PFSK-1 (cell line): ENCODE data around the gene PFKP.

ENCODE experiments used
- FOXP2 ChIP-seq: optimal IDR thresholded peaks from 2 replicates; pipeline ENCODE3; 2011; ENCODE audit warnings: borderline replicate concordance, control low read depth, inconsistent platforms; ENCODE audit not compliant: insufficient read depth; ENCODE audit errors: extremely low read length, extremely low read depth
- POLR2AphosphoS5 ChIP-seq: IDR thresholded peaks from 2 replicates; pipeline ENCODE4 v1.6.1; 2012; ENCODE audit warnings: low read depth, mild to moderate bottlenecking, control low read depth, low read length, moderate library complexity
- SIN3A ChIP-seq: IDR thresholded peaks from 2 replicates; pipeline ENCODE4 v1.6.1; 2012; ENCODE audit warnings: mild to moderate bottlenecking, low read length, moderate library complexity, borderline replicate concordance; ENCODE audit not compliant: insufficient read depth
- TAF1 ChIP-seq: IDR thresholded peaks from 2 replicates; pipeline ENCODE4 v1.6.1; 2012; ENCODE audit warnings: low read length, control low read depth, borderline replicate concordance; ENCODE audit not compliant: insufficient read depth
- TF ChIP-seq, protein P1 (sequence below), 2 experiments: IDR thresholded peaks; 2 replicates each; pipeline versions ENCODE4 v1.6.1 to v1.8.0; 2011 to 2012; ENCODE audit warnings: low read depth in 2 of 2, low read length in 2 of 2, control low read depth in 1 of 2, inconsistent platforms in 1 of 2, mild to moderate bottlenecking in 1 of 2, moderate library complexity in 1 of 2; ENCODE audit not compliant: insufficient read depth in 1 of 2

DNA sequence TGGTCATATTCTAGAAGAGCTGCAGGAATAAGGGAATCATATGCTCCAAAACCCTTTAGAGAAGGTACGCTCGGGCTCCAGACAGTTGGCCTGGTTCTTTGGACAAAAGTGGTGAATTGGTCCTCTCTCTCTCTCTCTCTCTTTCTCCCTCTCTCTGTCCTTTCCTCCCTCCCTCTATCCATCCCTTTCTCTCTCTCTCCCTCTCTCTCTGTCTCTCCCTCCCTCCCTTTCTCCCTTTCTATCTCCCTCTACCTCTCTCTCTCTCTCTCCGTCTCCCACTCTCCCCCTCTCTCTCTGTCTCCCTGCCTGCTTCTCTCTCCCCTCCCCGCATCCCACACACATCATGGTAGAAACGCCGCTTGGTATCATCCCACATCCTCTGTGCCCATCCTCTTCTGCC, 19.8 kb upstream of the PFKP start:
- TF ChIP-seq POLR2AphosphoS5, result no peak
- TF ChIP-seq TAF1, result no peak
- TF ChIP-seq, protein P1, sequence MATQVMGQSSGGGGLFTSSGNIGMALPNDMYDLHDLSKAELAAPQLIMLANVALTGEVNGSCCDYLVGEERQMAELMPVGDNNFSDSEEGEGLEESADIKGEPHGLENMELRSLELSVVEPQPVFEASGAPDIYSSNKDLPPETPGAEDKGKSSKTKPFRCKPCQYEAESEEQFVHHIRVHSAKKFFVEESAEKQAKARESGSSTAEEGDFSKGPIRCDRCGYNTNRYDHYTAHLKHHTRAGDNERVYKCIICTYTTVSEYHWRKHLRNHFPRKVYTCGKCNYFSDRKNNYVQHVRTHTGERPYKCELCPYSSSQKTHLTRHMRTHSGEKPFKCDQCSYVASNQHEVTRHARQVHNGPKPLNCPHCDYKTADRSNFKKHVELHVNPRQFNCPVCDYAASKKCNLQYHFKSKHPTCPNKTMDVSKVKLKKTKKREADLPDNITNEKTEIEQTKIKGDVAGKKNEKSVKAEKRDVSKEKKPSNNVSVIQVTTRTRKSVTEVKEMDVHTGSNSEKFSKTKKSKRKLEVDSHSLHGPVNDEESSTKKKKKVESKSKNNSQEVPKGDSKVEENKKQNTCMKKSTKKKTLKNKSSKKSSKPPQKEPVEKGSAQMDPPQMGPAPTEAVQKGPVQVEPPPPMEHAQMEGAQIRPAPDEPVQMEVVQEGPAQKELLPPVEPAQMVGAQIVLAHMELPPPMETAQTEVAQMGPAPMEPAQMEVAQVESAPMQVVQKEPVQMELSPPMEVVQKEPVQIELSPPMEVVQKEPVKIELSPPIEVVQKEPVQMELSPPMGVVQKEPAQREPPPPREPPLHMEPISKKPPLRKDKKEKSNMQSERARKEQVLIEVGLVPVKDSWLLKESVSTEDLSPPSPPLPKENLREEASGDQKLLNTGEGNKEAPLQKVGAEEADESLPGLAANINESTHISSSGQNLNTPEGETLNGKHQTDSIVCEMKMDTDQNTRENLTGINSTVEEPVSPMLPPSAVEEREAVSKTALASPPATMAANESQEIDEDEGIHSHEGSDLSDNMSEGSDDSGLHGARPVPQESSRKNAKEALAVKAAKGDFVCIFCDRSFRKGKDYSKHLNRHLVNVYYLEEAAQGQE (IDR thresholded peaks at IDR 0.05; ENCODE audit: insufficient read depth in 1 of 2, low read depth in 2 of 2, low read length in 2 of 2), result no peak
- TF ChIP-seq SIN3A, result no peak
- TF ChIP-seq FOXP2, result no peak
